Fibroblast of the aortic adventitia (primary cell): ENCODE measurements around the gene ZNF423. TPM values are rescaled to one million over a fixed set of nuclear protein-coding genes. Genes with fewer than 3 reads are reported as not detected.
A peak's percentile ranks its signal among the peaks of the same experiment; 100 is the strongest.

Experiments
- DNase-seq: peaks from one replicate; pipeline ENCODE4 v3.0.0-alpha.2; 2010; ENCODE audit warnings: low read depth
- H3K4me3 ChIP-seq: 2 replicates; pipeline ENCODE4 v1.5.1; 2011; ENCODE audit warnings: low read depth, mild to moderate bottlenecking, control low read depth, low read length, moderate library complexity
- CTCF ChIP-seq: IDR thresholded peaks from 2 replicates; pipeline ENCODE4 v1.5.1; 2011; ENCODE audit warnings: mild to moderate bottlenecking, low read length, control low read depth, inconsistent platforms; ENCODE audit not compliant: insufficient read depth
- total RNA-seq: library from RNA; depleted of rRNA; stranded (reverse); fragments of >200 nt; gene quantifications from 2 replicates; pipeline ENCODE4 v1.2.3, GENCODE V29; 2012; ENCODE audit warnings: low replicate concordance

Gene ZNF423
- total RNA-seq, 1 donor, result 13.5 TPM

GRCh38 chr16:49859125-49859811 is 3.4 kb upstream of the ZNF423 start:
- peak; percentile 9 for DNase-seq
- H3K4me3 ChIP-seq, result peak overlapping the region; percentile 49
- TF ChIP-seq CTCF, result no peak

- DNase-seq, result no peak
- H3K4me3 ChIP-seq, result peak overlapping the region; percentile 49
- no peak for TF ChIP-seq CTCF
Observed at GRCh38 chr16:49858200-49859124, 2.5 kb upstream of the ZNF423 start.

GRCh38 chr16:49857423-49858181 is 1.7 kb upstream of the ZNF423 start:
- peak; percentile 79 for TF ChIP-seq CTCF
- peak overlapping the region; percentile 64 for H3K4me3 ChIP-seq
- peak; percentile 46 for DNase-seq

- TF ChIP-seq CTCF, result peak; percentile 45
Observed at GRCh38 chr16:49856672-49857330, 889 bp upstream of the ZNF423 start.

GRCh38 chr16:49855280-49855821 is 561 bp downstream of the ZNF423 start:
- peak overlapping the region; percentile 66 for H3K4me3 ChIP-seq
- no peak for TF ChIP-seq CTCF
- DNase-seq, result peak; percentile 70

More at GRCh38 chr16:49856672-49857330, 889 bp upstream of the ZNF423 start:
- peak overlapping the region; percentile 64 for H3K4me3 ChIP-seq
- peak; percentile 75 for DNase-seq

GRCh38 chr16:49854796-49855203 is 1.1 kb downstream of the ZNF423 start:
- no peak for DNase-seq
- TF ChIP-seq CTCF, result no peak
- peak overlapping the region; percentile 66 for H3K4me3 ChIP-seq
